HepG2 (cell line): ENCODE measurements around the gene SPATA25. TPM values are rescaled to one million over a fixed set of nuclear protein-coding genes. Genes with fewer than 3 reads are reported as not detected.

Source experiments
- ZBTB7A ChIP-seq: sonication (generic); formaldehyde crosslinking; IDR thresholded peaks from 2 replicates; pipeline ENCODE4 v1.8.0; 2022; ENCODE audit warnings: mild to moderate bottlenecking, missing genetic modification reagents
- ZNF407 ChIP-seq: sonication (generic); formaldehyde crosslinking; IDR thresholded peaks from one replicate; pipeline ENCODE4 v1.5.1; 2020; ENCODE audit warnings: mild to moderate bottlenecking, missing genetic modification reagents; ENCODE audit errors: not compliant biosample characterization
- polyA plus RNA-seq, 8 experiments: library from polyadenylated mRNA; depleted of rRNA in 3 of 8; stranded (reverse) in 7 of 8; unstranded in 1 of 8; fragments of >200 nt; fragmentation: Illumina TruSeq in 4 of 8; extraction: Trizol in 4 of 8; gene quantifications; 2 replicates each; pipeline versions ENCODE4 v1.2.1 to v1.2.3, GENCODE V29; 2011 to 2016; ENCODE audit warnings: low read depth in 4 of 8, missing spikeins in 1 of 8, mixed read lengths in 1 of 8; ENCODE audit not compliant: insufficient read depth in 1 of 8
- total RNA-seq, 5 experiments: library from RNA; depleted of rRNA; stranded (reverse); fragments of >200 nt; fragmentation: Illumina TruSeq; extraction: Trizol; gene quantifications; 2 replicates each; pipeline ENCODE4 v1.2.3, GENCODE V29; 2016; ENCODE audit warnings: low read depth in 1 of 5
- TF ChIP-seq, protein P1 (sequence below): IDR thresholded peaks from 2 replicates; pipeline ENCODE4 v1.6.1; 2016; ENCODE audit warnings: low read depth, control low read depth

Gene SPATA25
- total and polyA plus RNA-seq, 2 of the 13 experiments (the other 11 are each of a cell fraction or from before 2014, with no cell fraction given): 4.8 to 7.6 TPM

DNA sequence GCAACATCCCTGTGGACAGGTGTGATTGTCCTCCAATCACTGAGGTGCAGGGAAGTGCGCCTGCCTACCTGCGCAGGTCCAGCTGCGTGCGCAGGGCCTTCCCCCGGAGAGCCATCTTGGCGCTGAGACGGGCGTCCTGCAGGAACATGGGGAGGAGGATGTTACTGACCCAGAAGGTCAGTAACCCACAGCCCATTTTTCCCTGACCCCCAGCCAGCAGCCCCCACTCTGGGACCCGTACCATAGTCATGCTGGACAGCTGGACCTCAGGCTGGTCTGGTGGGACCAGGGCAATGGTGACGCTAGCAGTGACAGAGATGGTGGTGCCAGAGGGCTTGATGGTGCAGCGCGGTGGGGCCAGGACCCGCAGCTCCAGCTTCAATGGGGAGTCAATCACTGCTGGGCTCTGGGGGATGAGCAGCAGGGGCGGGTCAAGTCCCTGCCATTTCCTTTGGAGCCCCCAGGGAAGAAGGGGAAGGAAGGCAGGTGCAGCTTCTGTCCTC is 14.8 kb upstream of the SPATA25 start (continued):
- TF ChIP-seq, protein P1, sequence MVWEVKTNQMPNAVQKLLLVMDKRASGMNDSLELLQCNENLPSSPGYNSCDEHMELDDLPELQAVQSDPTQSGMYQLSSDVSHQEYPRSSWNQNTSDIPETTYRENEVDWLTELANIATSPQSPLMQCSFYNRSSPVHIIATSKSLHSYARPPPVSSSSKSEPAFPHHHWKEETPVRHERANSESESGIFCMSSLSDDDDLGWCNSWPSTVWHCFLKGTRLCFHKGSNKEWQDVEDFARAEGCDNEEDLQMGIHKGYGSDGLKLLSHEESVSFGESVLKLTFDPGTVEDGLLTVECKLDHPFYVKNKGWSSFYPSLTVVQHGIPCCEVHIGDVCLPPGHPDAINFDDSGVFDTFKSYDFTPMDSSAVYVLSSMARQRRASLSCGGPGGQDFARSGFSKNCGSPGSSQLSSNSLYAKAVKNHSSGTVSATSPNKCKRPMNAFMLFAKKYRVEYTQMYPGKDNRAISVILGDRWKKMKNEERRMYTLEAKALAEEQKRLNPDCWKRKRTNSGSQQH (CRISPR knock-in tag): no peak
- TF ChIP-seq ZNF407 (no peak), ZBTB7A (CRISPR knock-in tag) (0 out of 2 replicates have a peak, but pooled peaks have one; percentile 25)
